Upper lobe of left lung (tissue), 6 donors: Measurements from ENCODE around the gene EXOC4. TPM values are rescaled to one million over a fixed set of nuclear protein-coding genes. Genes with fewer than 3 reads are reported as not detected.

ENCODE experiments used
- ATAC-seq, 2 donors: fragments of 200-7000 bp; cut with Tn5 transposase; one replicate each; pipeline ENCODE4 v1.9.1; 2022; ENCODE audit warnings: mild to moderate bottlenecking in 2 of 2, moderate library complexity in 2 of 2; ENCODE audit not compliant: low FRiP score in 2 of 2
- DNase-seq, 2 donors: peaks; one replicate each; pipeline ENCODE4 v3.0.0-alpha.2; 2019 to 2020
- H3K27ac ChIP-seq, 4 donors: fragments of 200-600 bp; sonication (generic); one replicate each; pipeline ENCODE4 v1.5.1; 2016 to 2019
- H3K27me3 ChIP-seq, 4 donors: fragments of 200-600 bp; sonication (generic); one replicate each; pipeline ENCODE4 v1.5.1; 2017 to 2019
- H3K36me3 ChIP-seq, 4 donors: fragments of 200-600 bp; sonication (generic); one replicate each; pipeline ENCODE4 v1.5.1; 2016 to 2019
- H3K4me1 ChIP-seq, 4 donors: fragments of 200-600 bp; sonication (generic); one replicate each; pipeline ENCODE4 v1.5.1; 2018 to 2019
- H3K4me3 ChIP-seq, 4 donors: fragments of 200-600 bp; sonication (generic); one replicate each; pipeline ENCODE4 v1.5.1; 2017 to 2019; ENCODE audit warnings: mild to moderate bottlenecking in 2 of 4, moderate library complexity in 1 of 4
- H3K9me3 ChIP-seq, 4 donors: fragments of 200-600 bp; sonication (generic); one replicate each; pipeline ENCODE4 v1.5.1; 2018 to 2019
- CTCF ChIP-seq, 6 experiments: fragments of 450-650 bp in 4 of 6; fragments of 200-600 bp in 2 of 6; sonication (generic) in 2 of 6; IDR thresholded peaks; one replicate each; pipeline ENCODE4 v1.5.1; 2016 to 2019; ENCODE audit warnings: antibody characterized with exemption in 6 of 6
- EP300 ChIP-seq, 4 donors: sonication (generic); formaldehyde crosslinking; IDR thresholded peaks; one replicate each; pipeline ENCODE4 v1.5.1; 2017; ENCODE audit warnings: antibody characterized with exemption in 4 of 4, control low read depth in 2 of 4
- POLR2A ChIP-seq, 4 donors: fragments of 450-650 bp; IDR thresholded peaks; one replicate each; pipeline ENCODE4 v1.5.1; 2016 to 2017; ENCODE audit warnings: antibody characterized with exemption in 4 of 4, mild to moderate bottlenecking in 2 of 4
- POLR2AphosphoS5 ChIP-seq, 2 donors: sonication (generic); formaldehyde crosslinking; IDR thresholded peaks; one replicate each; pipeline ENCODE4 v1.5.1; 2017; ENCODE audit warnings: antibody characterized with exemption in 2 of 2
- WGBS, 2 donors: methylation state at CpG; one replicate each; pipeline ENCODE4 v1.1.5; 2017 to 2018; 5-methylcytosine and 5-hydroxymethylcytosine counted together
- total RNA-seq, 6 donors: library from RNA; depleted of rRNA in 4 of 6; stranded (reverse); fragments of >200 nt in 4 of 6; gene quantifications; one replicate each; pipeline versions ENCODE4 v1.1.0 to v1.2.1, GENCODE V29; 2016 to 2021
- donor health status: DM: no; HTN: no; CAD: no; lungs with moderate emphysema.
- donor health status: DM: no; HTN: yes; CAD: no; lungs with severe emphysema.

EXOC4 gene
- total RNA-seq, 6 donors from 2014 or later: 56.3 to 325 (median 99.4) TPM

DNA sequence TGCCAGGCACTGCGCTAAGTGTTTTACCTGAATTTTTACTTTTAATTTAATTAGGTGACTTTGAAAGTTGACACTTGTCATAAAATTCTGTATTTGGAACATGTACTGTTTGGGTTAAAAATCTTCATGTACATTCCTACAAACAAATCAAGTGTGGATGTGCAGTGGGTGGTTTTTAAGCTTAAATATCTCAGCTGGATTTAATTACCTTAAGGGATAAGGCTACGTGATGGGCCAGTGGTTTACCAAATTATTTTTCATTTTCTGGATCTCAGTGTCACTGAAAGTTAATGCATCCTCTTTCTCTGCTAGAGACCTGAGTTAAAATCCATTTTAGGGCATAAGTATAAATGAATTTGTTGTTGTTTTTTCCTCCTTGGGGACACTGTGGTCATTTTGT lies 51.1 kb downstream of the EXOC4 start:
- Histone ChIP-seq H3K27ac (no peak overlapping the region), H3K27me3 (no peaks in the 10 kb centered on the region), H3K4me3 (no peak overlapping the region), H3K4me1 (peaks cover 0 to 4% (median 2%) of the 10 kb centered on the region in 4 donors), H3K36me3 (peaks cover 3 to 29% (median 17%) of the 10 kb centered on the region in 4 donors), H3K9me3 (no peaks in the 10 kb centered on the region)
- TF ChIP-seq CTCF (IDR thresholded peaks at IDR 0.05) (no peak), POLR2AphosphoS5 (IDR thresholded peaks at IDR 0.05) (no peak), POLR2A (IDR thresholded peaks at IDR 0.05) (no peak), EP300 (IDR thresholded peaks at IDR 0.05) (no peak)
- DNase-seq (no peak), ATAC-seq (no peak)
- 96 to 100% methylated on average over 2 of the region's 2 CpGs for WGBS, 2 donors

DNA sequence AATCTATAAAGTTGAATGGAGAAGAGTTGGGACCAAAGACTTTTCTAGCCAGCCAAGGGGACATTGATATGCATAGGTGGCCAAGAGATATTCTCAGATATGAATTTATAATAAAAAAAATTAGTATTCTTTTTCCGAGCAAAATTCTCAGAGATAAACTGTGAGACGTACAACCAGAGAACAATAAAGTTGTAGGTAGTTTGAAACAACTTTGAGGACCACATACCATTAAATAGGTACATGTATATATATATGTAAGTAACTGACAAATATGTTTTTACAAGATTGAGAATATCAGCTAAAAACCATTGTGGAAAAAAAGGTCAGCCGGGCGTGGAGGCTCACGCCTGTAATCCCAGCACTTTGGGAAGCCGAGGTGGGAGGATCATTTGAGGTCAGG lies 56.5 kb downstream of the EXOC4 start:
- no peak for ATAC-seq
- Histone ChIP-seq H3K4me1 (peaks cover 0 to 9% (median 0%) of the 10 kb centered on the region in 4 donors), H3K27ac (no peak overlapping the region), H3K27me3 (no peaks in the 10 kb centered on the region), H3K36me3 (peaks cover 3 to 31% (median 17%) of the 10 kb centered on the region in 4 donors), H3K9me3 (no peaks in the 10 kb centered on the region), H3K4me3 (no peak overlapping the region)
- DNase-seq: no peak
- 96 to 99% methylated on average over 6 of the region's 6 CpGs for WGBS, 2 donors
- TF ChIP-seq POLR2A (IDR thresholded peaks at IDR 0.05): no peak
- no peak for TF ChIP-seq POLR2AphosphoS5 (IDR thresholded peaks at IDR 0.05)
- TF ChIP-seq CTCF (IDR thresholded peaks at IDR 0.05): no peak
- no peak for TF ChIP-seq EP300 (IDR thresholded peaks at IDR 0.05)

DNA sequence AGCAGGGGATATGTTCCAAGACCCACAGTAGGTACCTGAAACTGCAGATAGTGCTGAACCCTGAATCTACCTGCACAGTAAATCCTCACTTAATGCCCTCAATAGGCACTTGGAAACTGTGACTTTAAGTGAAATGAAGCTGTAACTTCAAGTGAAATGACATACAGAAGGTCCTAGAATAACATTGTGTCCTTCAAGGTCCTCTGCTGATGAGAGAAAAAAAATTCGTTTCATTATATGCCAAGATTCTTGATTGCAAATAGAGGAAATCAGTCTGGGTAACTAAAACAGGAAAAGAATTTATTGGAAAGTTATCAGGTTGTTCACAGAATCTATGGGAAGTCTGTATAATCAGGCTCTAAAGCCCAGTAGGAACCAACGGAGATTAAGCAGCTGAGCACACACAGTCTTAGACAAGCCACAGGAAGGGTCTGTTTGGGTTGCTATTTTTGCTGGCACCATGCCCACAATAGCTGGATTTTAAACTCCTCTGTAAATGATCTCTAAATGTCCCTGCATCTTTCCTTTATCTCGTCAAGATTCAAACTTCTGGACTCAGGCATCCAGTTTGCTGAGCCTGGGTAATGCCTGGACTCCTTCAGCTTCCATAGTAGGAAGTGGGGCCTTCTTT lies 57.5 kb downstream of the EXOC4 start:
- H3K27ac ChIP-seq: no peak overlapping the region
- no peak for DNase-seq

DNA sequence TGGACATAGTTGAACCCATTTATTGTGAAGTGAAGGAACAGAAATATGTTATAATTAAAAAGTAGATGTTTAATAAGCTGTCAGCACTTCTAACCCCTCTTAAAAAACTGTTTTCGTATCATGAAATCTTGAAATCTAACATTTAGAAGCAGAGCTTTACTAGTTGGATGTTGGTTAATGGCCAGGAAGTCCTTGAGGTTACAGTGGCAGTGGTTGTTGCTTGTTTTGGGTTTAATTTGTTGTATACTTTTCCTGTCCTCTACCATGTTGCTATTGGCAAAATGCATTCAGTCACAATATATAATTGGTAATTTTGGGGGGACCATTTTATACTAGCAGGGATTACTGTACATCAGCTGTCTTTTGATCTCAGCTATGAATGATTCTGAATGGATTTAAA lies 60.7 kb downstream of the EXOC4 start:
- H3K27ac ChIP-seq: no peak overlapping the region
- ATAC-seq (no peak), DNase-seq (no peak)
- no peak for TF ChIP-seq CTCF (IDR thresholded peaks at IDR 0.05)
- TF ChIP-seq EP300 (IDR thresholded peaks at IDR 0.05): no peak
- no peak for TF ChIP-seq POLR2AphosphoS5 (IDR thresholded peaks at IDR 0.05)
- no peak for TF ChIP-seq POLR2A (IDR thresholded peaks at IDR 0.05)
- no peak overlapping the region for H3K4me3 ChIP-seq
- H3K36me3 ChIP-seq: peaks cover 0 to 19% (median 4%) of the 10 kb centered on the region in 4 donors
- peaks cover 0 to 9% (median 3%) of the 10 kb centered on the region in 4 donors for H3K4me1 ChIP-seq
- no peaks in the 10 kb centered on the region for H3K27me3 ChIP-seq
- no peaks in the 10 kb centered on the region for H3K9me3 ChIP-seq
- WGBS, 2 donors: 89 to 91% methylated on average over 1 of the region's 1 CpG

More for the DNA sequence above, 57.5 kb downstream of the EXOC4 start:
- no peaks in the 10 kb centered on the region for H3K9me3 ChIP-seq
- H3K4me3 ChIP-seq: no peak overlapping the region
- TF ChIP-seq CTCF (IDR thresholded peaks at IDR 0.05) (no peak), POLR2AphosphoS5 (IDR thresholded peaks at IDR 0.05) (no peak), POLR2A (IDR thresholded peaks at IDR 0.05) (no peak), EP300 (IDR thresholded peaks at IDR 0.05) (no peak)
- peaks cover 3 to 31% (median 17%) of the 10 kb centered on the region in 4 donors for H3K36me3 ChIP-seq
- no peak for ATAC-seq
- H3K27me3 ChIP-seq: no peaks in the 10 kb centered on the region
- 38 to 44% methylated on average over 3 of the region's 3 CpGs for WGBS, 2 donors
- H3K4me1 ChIP-seq: peaks cover 0 to 9% (median 0%) of the 10 kb centered on the region in 4 donors

DNA sequence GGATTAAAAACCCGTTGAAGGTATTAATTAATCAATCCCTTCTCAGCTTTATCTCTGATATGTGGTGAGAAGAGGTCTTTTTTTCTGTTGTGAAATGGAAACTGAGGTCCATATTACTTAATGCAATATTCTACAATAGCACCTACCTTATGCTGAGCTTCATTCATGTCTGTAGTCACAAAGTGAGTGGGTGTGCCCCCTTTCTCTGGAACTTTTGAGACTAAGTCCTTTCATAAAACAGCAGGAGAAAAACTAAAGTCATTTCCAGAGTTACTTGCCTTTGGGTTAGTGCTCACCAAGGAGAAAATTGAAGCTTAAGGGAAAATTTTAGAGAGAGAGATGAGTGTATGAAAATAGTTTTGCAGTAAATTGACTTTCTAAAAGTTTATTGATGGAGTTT lies 61.2 kb downstream of the EXOC4 start:
- Histone ChIP-seq H3K27ac (no peak overlapping the region), H3K27me3 (no peaks in the 10 kb centered on the region), H3K4me1 (peaks cover 0 to 9% (median 3%) of the 10 kb centered on the region in 4 donors), H3K9me3 (no peaks in the 10 kb centered on the region), H3K36me3 (peaks cover 0 to 16% (median 4%) of the 10 kb centered on the region in 4 donors), H3K4me3 (no peak overlapping the region)
- TF ChIP-seq POLR2AphosphoS5 (IDR thresholded peaks at IDR 0.05): no peak
- TF ChIP-seq CTCF (IDR thresholded peaks at IDR 0.05): no peak
- TF ChIP-seq EP300 (IDR thresholded peaks at IDR 0.05): no peak
- no peak for TF ChIP-seq POLR2A (IDR thresholded peaks at IDR 0.05)
- DNase-seq (no peak), ATAC-seq (no peak)
- 89 to 98% methylated on average over 1 of the region's 1 CpG for WGBS, 2 donors
